AG04449 (cell line): ENCODE data around the gene TNC.
"Not testable (repeated sequence)": the region's sequence is repeated elsewhere in the genome, so short reads cannot be mapped to it uniquely, and the experiment has no call there.

Experiments used
- CTCF ChIA-PET: fragments of 350-600 bp; formaldehyde crosslinking; extraction: SDS; loops from one replicate; lab custom pipeline; 2021; ENCODE audit warnings: antibody characterized with exemption; lab: Yijun Ruan, JAX
- POLR2A ChIA-PET: fragments of 400-600, 350-600 bp; formaldehyde crosslinking; extraction: SDS; loops from one replicate; lab custom pipeline; 2020; ENCODE audit warnings: antibody characterized with exemption, inconsistent platforms; lab: Yijun Ruan, JAX
- DNase-seq: peaks from one replicate; pipeline ENCODE4 v3.0.0-alpha.2; 2010; ENCODE audit warnings: low read depth, low spot score
- H3K4me3 ChIP-seq: 2 replicates; pipeline ENCODE4 v1.5.1; 2011; ENCODE audit warnings: low read depth, mild to moderate bottlenecking, control low read depth, low read length
- TF ChIP-seq, protein P1 (sequence below): IDR thresholded peaks from one replicate; pipeline ENCODE4 v1.5.1; 2011; ENCODE audit warnings: mild to moderate bottlenecking, moderate library complexity, low read length, control low read depth, inconsistent platforms; ENCODE audit not compliant: insufficient read depth; ENCODE audit errors: missing control alignments

TNC gene

GRCh38 chr9:115130176-115130575, 12.2 kb upstream of the TNC start:
- TF ChIP-seq, protein P1, sequence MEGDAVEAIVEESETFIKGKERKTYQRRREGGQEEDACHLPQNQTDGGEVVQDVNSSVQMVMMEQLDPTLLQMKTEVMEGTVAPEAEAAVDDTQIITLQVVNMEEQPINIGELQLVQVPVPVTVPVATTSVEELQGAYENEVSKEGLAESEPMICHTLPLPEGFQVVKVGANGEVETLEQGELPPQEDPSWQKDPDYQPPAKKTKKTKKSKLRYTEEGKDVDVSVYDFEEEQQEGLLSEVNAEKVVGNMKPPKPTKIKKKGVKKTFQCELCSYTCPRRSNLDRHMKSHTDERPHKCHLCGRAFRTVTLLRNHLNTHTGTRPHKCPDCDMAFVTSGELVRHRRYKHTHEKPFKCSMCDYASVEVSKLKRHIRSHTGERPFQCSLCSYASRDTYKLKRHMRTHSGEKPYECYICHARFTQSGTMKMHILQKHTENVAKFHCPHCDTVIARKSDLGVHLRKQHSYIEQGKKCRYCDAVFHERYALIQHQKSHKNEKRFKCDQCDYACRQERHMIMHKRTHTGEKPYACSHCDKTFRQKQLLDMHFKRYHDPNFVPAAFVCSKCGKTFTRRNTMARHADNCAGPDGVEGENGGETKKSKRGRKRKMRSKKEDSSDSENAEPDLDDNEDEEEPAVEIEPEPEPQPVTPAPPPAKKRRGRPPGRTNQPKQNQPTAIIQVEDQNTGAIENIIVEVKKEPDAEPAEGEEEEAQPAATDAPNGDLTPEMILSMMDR, result no peak
- POLR2A ChIA-PET, result no interaction called here
- CTCF ChIA-PET, result no interaction called here
- H3K4me3 ChIP-seq, result no peak overlapping the region
- DNase-seq, result no peak

- CTCF ChIA-PET, result interaction anchor here (1.0 kb wide), 1 partner anchor 9 kb away, joined by 3 read pairs; no protein-coding TSS in a partner anchor
- H3K4me3 ChIP-seq, POLR2A ChIA-PET, DNase-seq: not testable (repeated sequence)
These were observed 10.8 kb upstream of the TNC start for GRCh38 chr9:115128726-115129125.

DNA sequence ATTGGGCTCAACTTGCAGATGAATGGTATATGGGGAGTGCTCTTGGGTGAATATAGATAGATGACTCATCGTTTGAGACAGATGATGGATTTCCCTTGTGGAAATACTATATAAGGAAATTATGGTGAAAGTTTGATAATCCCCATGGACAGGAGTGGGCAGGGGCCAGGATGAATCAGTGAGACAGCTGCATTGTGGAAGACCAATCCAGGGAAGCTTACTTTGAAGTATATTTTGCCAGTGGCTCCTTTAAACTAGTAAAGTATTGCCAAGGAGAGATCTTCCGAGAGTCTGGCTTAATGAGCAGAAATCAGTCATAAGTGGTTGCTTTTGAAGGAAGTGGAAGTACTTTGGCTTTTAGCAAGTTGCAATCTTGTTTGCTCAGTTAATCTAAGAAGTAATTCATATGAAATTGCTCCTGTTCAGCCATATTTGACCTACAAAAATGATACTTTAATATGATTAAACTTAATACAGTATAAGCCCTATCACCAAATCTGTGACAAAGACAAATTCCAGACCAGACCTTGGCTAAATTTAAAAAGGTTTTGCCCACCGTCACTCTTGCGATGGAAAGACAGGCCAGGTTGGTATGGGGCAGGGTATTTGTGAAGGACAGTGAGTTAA, 9.3 kb upstream of the TNC start:
- ChIA-PET POLR2A (no interaction called here), CTCF (no interaction called here)
- TF ChIP-seq, protein P1, result no peak
- no peak for DNase-seq
- no peak overlapping the region for H3K4me3 ChIP-seq

- POLR2A ChIA-PET, result no interaction called here
- TF ChIP-seq, protein P1, result no peak
- no peak for DNase-seq
- no peak overlapping the region for H3K4me3 ChIP-seq
- CTCF ChIA-PET, result no interaction called here
These were observed 8.4 kb upstream of the TNC start for GRCh38 chr9:115126404-115126803.

- TF ChIP-seq, protein P1, result no peak
- H3K4me3 ChIP-seq, result no peak overlapping the region
- CTCF ChIA-PET, result no interaction called here
- no peak for DNase-seq
- POLR2A ChIA-PET, result no interaction called here
These were observed 5.0 kb upstream of the TNC start for GRCh38 chr9:115122937-115123336.

- CTCF ChIA-PET, result interaction anchor here (1.0 kb wide), 1 partner anchor 10 kb away, joined by 3 read pairs; no protein-coding TSS in a partner anchor
- POLR2A ChIA-PET, result no interaction called here
- no peak overlapping the region for H3K4me3 ChIP-seq
- DNase-seq, result no peak
- TF ChIP-seq, protein P1, result no peak
These were observed 3.2 kb upstream of the TNC start for GRCh38 chr9:115121181-115121580.

DNA sequence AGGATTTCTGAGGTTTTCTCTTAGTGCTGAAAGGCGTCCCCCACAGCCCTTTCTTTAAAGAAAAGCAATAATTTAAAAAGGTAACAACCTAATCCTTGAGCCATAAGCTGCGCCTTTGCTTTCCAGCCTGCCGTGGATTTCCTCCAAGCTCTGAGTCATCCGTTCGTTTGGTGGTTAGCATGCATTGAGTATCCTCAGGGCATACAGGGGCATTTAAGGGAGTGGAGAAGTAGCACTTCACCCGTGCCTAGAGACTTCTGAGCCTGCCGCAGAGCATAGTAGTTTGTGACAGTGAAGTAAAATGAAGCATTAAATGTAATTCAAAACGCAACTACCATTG, 892 bp upstream of the TNC start:
- ChIA-PET CTCF (interaction anchor here (0.8 to 3.5 kb wide), 5 partner anchors 11 to 406 kb away, joined by 3 to 24 read pairs (median 4); no protein-coding TSS in a partner anchor), POLR2A (interaction anchor here (1.2 to 3.5 kb wide), 5 partner anchors 9 to 93 kb away, joined by 4 to 17 read pairs (median 7); no protein-coding TSS in a partner anchor)
- DNase-seq, result no peak
- TF ChIP-seq, protein P1, result no peak
- peak overlapping the region; percentile 79 for H3K4me3 ChIP-seq
